Fibroblast of villous mesenchyme (primary cell): ENCODE measurements around the gene PKDREJ. TPM values are rescaled to one million over a fixed set of nuclear protein-coding genes. Genes with fewer than 3 reads are reported as not detected.
A peak's percentile ranks its signal among the peaks of the same experiment; 100 is the strongest.

ENCODE experiments used
- DNase-seq: peaks from one replicate; pipeline ENCODE4 v3.0.0-alpha.2; 2010; ENCODE audit warnings: low read depth
- H3K4me3 ChIP-seq: 2 replicates; pipeline ENCODE4 v1.5.1; 2011; ENCODE audit warnings: low read depth, mild to moderate bottlenecking, low read length
- CTCF ChIP-seq: IDR thresholded peaks from 2 replicates; pipeline ENCODE4 v1.5.1; 2012; ENCODE audit warnings: low read depth, mild to moderate bottlenecking, low read length; ENCODE audit not compliant: insufficient read depth
- total RNA-seq: library from RNA; depleted of rRNA; stranded (reverse); fragments of >200 nt; gene quantifications from 2 replicates; pipeline ENCODE4 v1.2.3, GENCODE V29; 2012

Gene PKDREJ
- total RNA-seq, 1 donor: not detected

- H3K4me3 ChIP-seq: no peak overlapping the region
- no peak for TF ChIP-seq CTCF
- no peak for DNase-seq
These were observed 50.9 kb downstream of the PKDREJ start for GRCh38 chr22:46212195-46212594.

GRCh38 chr22:46209262-46209661 is 53.9 kb downstream of the PKDREJ start:
- no peak overlapping the region for H3K4me3 ChIP-seq
- TF ChIP-seq CTCF: no peak
- peak; percentile 11 for DNase-seq

Other genes with a start within 250 kb of the PKDREJ start
- 14.2 and 15.5 TPM in 2 replicates for gene PPARA, start 112.8 kb downstream of the PKDREJ start, total RNA-seq
- 9.7 and 16.8 TPM in 2 replicates for gene CDPF1, start 13.1 kb downstream of the PKDREJ start, total RNA-seq
- 26.8 and 28.7 TPM in 2 replicates for gene TTC38, start 4.7 kb upstream of the PKDREJ start, total RNA-seq
- gene GTSE1, start 33.5 kb upstream of the PKDREJ start, total RNA-seq: 7.4 and 10.4 TPM in 2 replicates
- gene TRMU, start 72.4 kb upstream of the PKDREJ start, total RNA-seq: 21.6 and 31.1 TPM in 2 replicates